ENCODE measurements around the gene RNF213. TPM values are rescaled to one million over a fixed set of nuclear protein-coding genes. Genes with fewer than 3 reads are reported as not detected.

RNF213 gene
- total RNA-seq, 2 donors from 2014 or later, result 98.8 to 136 TPM

- 86 to 91% methylated on average over 13 to 27 of the region's 27 CpGs for WGBS, 2 experiments (ENCODE audit: insufficient coverage in 1 of 2, insufficient read length in 1 of 2)
- TF ChIP-seq, protein P1, sequence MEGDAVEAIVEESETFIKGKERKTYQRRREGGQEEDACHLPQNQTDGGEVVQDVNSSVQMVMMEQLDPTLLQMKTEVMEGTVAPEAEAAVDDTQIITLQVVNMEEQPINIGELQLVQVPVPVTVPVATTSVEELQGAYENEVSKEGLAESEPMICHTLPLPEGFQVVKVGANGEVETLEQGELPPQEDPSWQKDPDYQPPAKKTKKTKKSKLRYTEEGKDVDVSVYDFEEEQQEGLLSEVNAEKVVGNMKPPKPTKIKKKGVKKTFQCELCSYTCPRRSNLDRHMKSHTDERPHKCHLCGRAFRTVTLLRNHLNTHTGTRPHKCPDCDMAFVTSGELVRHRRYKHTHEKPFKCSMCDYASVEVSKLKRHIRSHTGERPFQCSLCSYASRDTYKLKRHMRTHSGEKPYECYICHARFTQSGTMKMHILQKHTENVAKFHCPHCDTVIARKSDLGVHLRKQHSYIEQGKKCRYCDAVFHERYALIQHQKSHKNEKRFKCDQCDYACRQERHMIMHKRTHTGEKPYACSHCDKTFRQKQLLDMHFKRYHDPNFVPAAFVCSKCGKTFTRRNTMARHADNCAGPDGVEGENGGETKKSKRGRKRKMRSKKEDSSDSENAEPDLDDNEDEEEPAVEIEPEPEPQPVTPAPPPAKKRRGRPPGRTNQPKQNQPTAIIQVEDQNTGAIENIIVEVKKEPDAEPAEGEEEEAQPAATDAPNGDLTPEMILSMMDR (conservative IDR thresholded peaks at IDR 0.05), result no peak
- peaks cover 5% of the 10 kb centered on the region for H3K4me1 ChIP-seq (ENCODE audit: control insufficient read depth, insufficient read depth, low read length)
- no peaks in the 10 kb centered on the region for H3K36me3 ChIP-seq (ENCODE audit: control insufficient read depth, insufficient read depth, low read length)
- no peaks in the 10 kb centered on the region for H3K9me3 ChIP-seq (ENCODE audit: control insufficient read depth, low read length)
- Mint-ChIP-seq H3K27me3 (ENCODE audit: insufficient read depth) (no peaks in the 10 kb centered on the region), H3K9me3 (no peaks in the 10 kb centered on the region), H3K4me1 (peaks cover 4% of the 10 kb centered on the region), H3K36me3 (ENCODE audit: low read depth) (no peaks in the 10 kb centered on the region), H3K4me3 (no peak overlapping the region), H3K27ac (no peak overlapping the region)
- DNase-seq, result peak; percentile 76
- H3K9ac ChIP-seq (ENCODE audit: extremely low read depth, low read length, poor library complexity, severe bottlenecking), result no peak overlapping the region
- no peak overlapping the region for H3K4me3 ChIP-seq (ENCODE audit: low read length)
- no peak overlapping the region for H3K27ac ChIP-seq (ENCODE audit: low read depth, low read length)
- no peaks in the 10 kb centered on the region for H3K27me3 ChIP-seq (ENCODE audit: control insufficient read depth, insufficient read depth, low read length, poor library complexity, severe bottlenecking)
Measured at GRCh38 chr17:80427366-80428282, 167.0 kb downstream of the RNF213 start.

- DNase-seq, result no peak
- Mint-ChIP-seq H3K27ac (no peak overlapping the region), H3K9me3 (no peaks in the 10 kb centered on the region), H3K4me1 (peaks cover 4% of the 10 kb centered on the region), H3K27me3 (ENCODE audit: insufficient read depth) (no peaks in the 10 kb centered on the region), H3K36me3 (ENCODE audit: low read depth) (no peaks in the 10 kb centered on the region), H3K4me3 (no peak overlapping the region)
- WGBS, 2 experiments (ENCODE audit: insufficient coverage in 1 of 2, insufficient read length in 1 of 2), result 89 to 95% methylated on average over 12 of the region's 12 CpGs
- H3K4me3 ChIP-seq (ENCODE audit: low read length), result no peak overlapping the region
- no peaks in the 10 kb centered on the region for H3K9me3 ChIP-seq (ENCODE audit: control insufficient read depth, low read length)
- TF ChIP-seq, protein P1 (conservative IDR thresholded peaks at IDR 0.05), result no peak
- no peak overlapping the region for H3K27ac ChIP-seq (ENCODE audit: low read depth, low read length)
- peaks cover 5% of the 10 kb centered on the region for H3K4me1 ChIP-seq (ENCODE audit: control insufficient read depth, insufficient read depth, low read length)
- no peak overlapping the region for H3K9ac ChIP-seq (ENCODE audit: extremely low read depth, low read length, poor library complexity, severe bottlenecking)
- H3K36me3 ChIP-seq (ENCODE audit: control insufficient read depth, insufficient read depth, low read length), result no peaks in the 10 kb centered on the region
- no peaks in the 10 kb centered on the region for H3K27me3 ChIP-seq (ENCODE audit: control insufficient read depth, insufficient read depth, low read length, poor library complexity, severe bottlenecking)
Measured at GRCh38 chr17:80428363-80428762, 167.7 kb downstream of the RNF213 start.

GRCh38 chr17:80428796-80429195 is 168.1 kb downstream of the RNF213 start:
- no peak overlapping the region for H3K4me3 ChIP-seq (ENCODE audit: low read length)
- no peak for DNase-seq
- no peaks in the 10 kb centered on the region for H3K36me3 ChIP-seq (ENCODE audit: control insufficient read depth, insufficient read depth, low read length)
- H3K4me1 ChIP-seq (ENCODE audit: control insufficient read depth, insufficient read depth, low read length), result peaks cover 5% of the 10 kb centered on the region
- no peaks in the 10 kb centered on the region for H3K36me3 Mint-ChIP-seq (ENCODE audit: low read depth)
- H3K4me1 Mint-ChIP-seq, result peaks cover 4% of the 10 kb centered on the region
- no peaks in the 10 kb centered on the region for H3K9me3 Mint-ChIP-seq
- WGBS, 2 experiments (ENCODE audit: insufficient coverage in 1 of 2, insufficient read length in 1 of 2), result 90 to 94% methylated on average over 11 of the region's 11 CpGs
- no peak overlapping the region for H3K27ac Mint-ChIP-seq
- no peak overlapping the region for H3K4me3 Mint-ChIP-seq
- no peak overlapping the region for H3K27ac ChIP-seq (ENCODE audit: low read depth, low read length)
- no peaks in the 10 kb centered on the region for H3K9me3 ChIP-seq (ENCODE audit: control insufficient read depth, low read length)
- no peaks in the 10 kb centered on the region for H3K27me3 Mint-ChIP-seq (ENCODE audit: insufficient read depth)
- H3K27me3 ChIP-seq (ENCODE audit: control insufficient read depth, insufficient read depth, low read length, poor library complexity, severe bottlenecking), result no peaks in the 10 kb centered on the region
- TF ChIP-seq, protein P1 (conservative IDR thresholded peaks at IDR 0.05), result no peak
- no peak overlapping the region for H3K9ac ChIP-seq (ENCODE audit: extremely low read depth, low read length, poor library complexity, severe bottlenecking)
